ENCODE measurements around the gene PLEKHM2. TPM values are rescaled to one million over a fixed set of nuclear protein-coding genes. Genes with fewer than 3 reads are reported as not detected.

Gene PLEKHM2
- total and polyA plus RNA-seq, 12 donors: 63.7 to 106 (median 76.7) TPM

DNA sequence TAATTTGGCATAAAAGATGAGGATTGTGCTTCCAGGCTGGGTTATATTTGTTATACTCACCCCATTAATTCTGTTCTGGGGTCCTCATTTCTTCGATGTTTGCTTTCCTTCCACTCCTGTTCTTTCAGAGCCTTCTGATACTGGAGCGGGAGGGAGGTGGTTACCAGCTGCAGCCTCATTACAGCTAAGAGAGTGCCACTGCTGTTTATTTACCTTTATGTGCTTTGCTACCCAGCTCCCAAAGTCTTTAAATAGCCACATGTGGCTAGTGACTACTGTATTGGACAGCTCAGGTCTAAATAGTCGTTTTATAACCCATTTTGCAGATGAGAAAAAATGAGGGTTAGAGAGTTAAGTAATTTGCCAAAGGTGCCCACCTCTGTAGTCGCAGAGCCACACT, 25.1 kb downstream of the PLEKHM2 start:
- DNase-seq (no peak), ATAC-seq (no peak)
- 92 to 93% methylated on average over 4 of the region's 4 CpGs for WGBS, 2 donors
- H3K4me1 ChIP-seq: peaks cover 9 to 81% (median 59%) of the 10 kb centered on the region in 9 donors
- TF ChIP-seq, protein P1, sequence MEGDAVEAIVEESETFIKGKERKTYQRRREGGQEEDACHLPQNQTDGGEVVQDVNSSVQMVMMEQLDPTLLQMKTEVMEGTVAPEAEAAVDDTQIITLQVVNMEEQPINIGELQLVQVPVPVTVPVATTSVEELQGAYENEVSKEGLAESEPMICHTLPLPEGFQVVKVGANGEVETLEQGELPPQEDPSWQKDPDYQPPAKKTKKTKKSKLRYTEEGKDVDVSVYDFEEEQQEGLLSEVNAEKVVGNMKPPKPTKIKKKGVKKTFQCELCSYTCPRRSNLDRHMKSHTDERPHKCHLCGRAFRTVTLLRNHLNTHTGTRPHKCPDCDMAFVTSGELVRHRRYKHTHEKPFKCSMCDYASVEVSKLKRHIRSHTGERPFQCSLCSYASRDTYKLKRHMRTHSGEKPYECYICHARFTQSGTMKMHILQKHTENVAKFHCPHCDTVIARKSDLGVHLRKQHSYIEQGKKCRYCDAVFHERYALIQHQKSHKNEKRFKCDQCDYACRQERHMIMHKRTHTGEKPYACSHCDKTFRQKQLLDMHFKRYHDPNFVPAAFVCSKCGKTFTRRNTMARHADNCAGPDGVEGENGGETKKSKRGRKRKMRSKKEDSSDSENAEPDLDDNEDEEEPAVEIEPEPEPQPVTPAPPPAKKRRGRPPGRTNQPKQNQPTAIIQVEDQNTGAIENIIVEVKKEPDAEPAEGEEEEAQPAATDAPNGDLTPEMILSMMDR (IDR thresholded peaks at IDR 0.05): no peak
- H3K4me3 ChIP-seq: no peak overlapping the region
- intact Hi-C loops (cut with DNase I): loop anchor here in 1 of 10 donors (10.0 kb wide), 1 partner anchor 94 kb away; the partner anchor contains the start of gene DDI2
- H3K27me3 ChIP-seq: no peaks in the 10 kb centered on the region
- H3K9me3 ChIP-seq: no peaks in the 10 kb centered on the region
- peaks cover 0 to 28% (median 0%) of the 10 kb centered on the region in 9 donors for H3K36me3 ChIP-seq
- peak overlapping the region in 2 of 10 donors; percentile 10 to 31 for H3K27ac ChIP-seq

DNA sequence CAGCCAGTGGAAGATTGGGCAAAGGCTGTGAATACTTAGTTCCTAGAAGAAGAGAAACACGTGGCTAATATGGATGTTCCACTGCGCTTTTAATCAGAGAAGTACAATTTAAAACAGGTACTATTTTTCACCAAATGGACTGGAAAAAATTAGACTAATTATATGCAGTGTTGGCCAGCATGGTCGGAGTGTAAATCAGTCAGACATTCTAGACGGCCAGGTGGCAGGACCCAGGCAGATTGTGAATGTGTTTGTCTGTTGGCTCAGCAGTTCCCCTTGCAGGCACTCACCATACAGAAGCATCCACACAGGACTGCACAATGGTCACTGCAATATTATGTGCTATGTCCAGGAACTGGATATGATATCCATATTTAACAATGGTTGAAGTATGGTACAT, 28.0 kb downstream of the PLEKHM2 start:
- peaks cover 0 to 21% (median 6%) of the 10 kb centered on the region in 9 donors for H3K36me3 ChIP-seq
- 71% methylated on average over 4 of the region's 4 CpGs for WGBS, 2 donors
- H3K27ac ChIP-seq: peak overlapping the region in 6 of 10 donors; percentile 6 to 88 (median 72)
- H3K27me3 ChIP-seq: no peaks in the 10 kb centered on the region
- no peak overlapping the region for H3K4me3 ChIP-seq
- no peaks in the 10 kb centered on the region for H3K9me3 ChIP-seq
- H3K4me1 ChIP-seq: peaks cover 20 to 82% (median 67%) of the 10 kb centered on the region in 9 donors
- TF ChIP-seq, protein P1 (IDR thresholded peaks at IDR 0.05): no peak
- intact Hi-C loops (cut with DNase I): no loop called here
- ATAC-seq (no peak), DNase-seq (no peak)

DNA sequence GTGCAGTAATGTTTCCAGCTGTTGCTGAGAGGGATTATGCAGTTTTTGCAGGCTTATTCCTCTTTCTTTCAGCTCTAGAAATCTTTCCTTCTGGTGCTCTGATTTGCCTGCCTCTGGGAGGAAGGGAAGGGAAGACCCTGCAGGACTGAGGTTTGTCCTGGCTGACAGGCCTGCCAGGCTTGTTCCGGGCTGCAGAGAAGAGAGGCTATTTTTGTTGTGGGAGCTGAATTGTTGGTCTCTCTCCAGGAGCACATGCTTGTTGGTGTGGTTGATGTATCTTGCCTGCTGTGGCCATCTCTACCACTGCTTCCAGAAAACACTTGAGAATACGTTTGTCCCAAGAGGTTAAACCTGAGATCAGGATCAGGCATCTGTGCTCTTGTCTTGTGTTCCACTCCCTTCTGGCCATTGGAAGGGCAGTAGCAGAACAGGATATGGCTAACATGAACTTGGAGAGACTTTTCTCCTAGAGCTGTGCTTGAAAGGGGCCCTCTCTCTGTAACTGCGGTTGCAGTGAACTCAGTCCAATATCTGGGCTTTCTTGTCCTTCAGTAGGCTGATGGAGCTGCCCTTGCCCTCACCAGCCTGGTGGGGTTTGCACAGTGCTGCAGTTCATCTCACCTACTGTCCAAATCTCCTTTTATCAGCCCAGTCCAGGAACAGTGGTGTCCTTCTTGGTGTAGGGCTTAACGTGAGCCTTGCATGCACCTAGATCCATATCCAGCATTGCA, 30.5 kb downstream of the PLEKHM2 start:
- peaks cover 20 to 88% (median 64%) of the 10 kb centered on the region in 9 donors for H3K4me1 ChIP-seq
- H3K27me3 ChIP-seq: no peaks in the 10 kb centered on the region
- no peak overlapping the region for H3K4me3 ChIP-seq
- DNase-seq (peak in 1 of 2 donors; percentile 68), ATAC-seq (peak; percentile 73 to 89 (median 82))
- peak overlapping the region; percentile 53 to 88 (median 75) for H3K27ac ChIP-seq
- intact Hi-C loops (cut with DNase I): no loop called here
- 23 to 38% methylated on average over 4 of the region's 4 CpGs for WGBS, 2 donors
- peaks cover 0 to 41% (median 16%) of the 10 kb centered on the region in 9 donors for H3K36me3 ChIP-seq
- H3K9me3 ChIP-seq: no peaks in the 10 kb centered on the region
- TF ChIP-seq, protein P1 (IDR thresholded peaks at IDR 0.05): no peak

DNA sequence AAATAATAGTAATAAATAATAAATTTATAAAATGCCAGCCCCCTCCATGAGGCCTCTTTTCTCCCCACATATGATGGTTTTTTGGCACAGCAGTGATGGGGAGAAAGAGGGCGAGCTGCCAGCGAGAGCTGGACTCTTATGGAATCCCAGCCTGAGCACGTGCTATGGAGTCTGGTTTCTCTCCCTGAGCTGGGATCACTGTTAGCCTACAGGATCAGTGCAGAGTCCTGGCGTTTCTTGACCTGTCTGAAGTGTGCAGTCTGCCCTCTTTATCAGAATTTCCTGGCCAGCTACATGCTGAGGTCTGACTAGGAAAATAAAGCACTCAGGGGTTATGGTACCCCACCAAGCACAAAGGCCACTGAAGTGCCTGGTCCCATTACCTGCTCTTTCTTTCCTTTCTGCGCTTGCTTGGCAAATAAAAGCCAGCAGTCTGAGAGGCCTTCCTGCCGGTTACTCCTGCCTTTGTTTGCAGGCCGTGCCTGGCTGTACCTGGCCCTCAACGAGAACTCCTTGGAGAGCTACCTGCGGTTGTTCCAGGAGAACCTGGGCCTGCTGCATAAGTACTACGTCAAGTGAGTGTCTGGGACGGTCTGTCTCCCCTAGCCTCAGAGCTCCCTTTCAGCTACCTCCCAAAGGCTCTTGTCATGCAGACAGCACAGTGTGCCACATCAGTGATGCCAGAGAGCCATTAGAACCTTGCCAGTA, 33.5 kb downstream of the PLEKHM2 start:
- ATAC-seq: peak in 5 of 8 donors; percentile 18 to 60 (median 43)
- Histone ChIP-seq H3K27me3 (no peaks in the 10 kb centered on the region), H3K36me3 (peaks cover 0 to 71% (median 32%) of the 10 kb centered on the region in 9 donors), H3K27ac (peak overlapping the region; percentile 24 to 88 (median 66)), H3K4me1 (peaks cover 22 to 90% (median 54%) of the 10 kb centered on the region in 9 donors), H3K9me3 (no peaks in the 10 kb centered on the region), H3K4me3 (no peak overlapping the region)
- intact Hi-C loops (cut with DNase I): no loop called here
- no peak for DNase-seq
- TF ChIP-seq, protein P1 (IDR thresholded peaks at IDR 0.05): no peak
- 55 to 73% methylated on average over 11 of the region's 11 CpGs for WGBS, 2 donors
